Mucosa of descending colon (tissue), 3 donors: Measurements from ENCODE around the gene SPATA3. TPM values are rescaled to one million over a fixed set of nuclear protein-coding genes. Genes with fewer than 3 reads are reported as not detected.
"Not testable (repeated sequence)": the region's sequence is repeated elsewhere in the genome, so short reads cannot be mapped to it uniquely, and the experiment has no call there.

Experiments
- ATAC-seq: fragments of 200-7000 bp; cut with Tn5 transposase; one replicate; pipeline ENCODE4 v1.9.1; 2020; ENCODE audit warnings: mild to moderate bottlenecking, moderate library complexity
- DNase-seq, 3 donors: peaks; one replicate each; pipeline ENCODE4 v3.0.0-alpha.2; 2020
- H3K36me3 ChIP-seq: fragments of 200-600 bp; one replicate; pipeline ENCODE4 v1.8.0; 2021; ENCODE audit warnings: low read depth, mild to moderate bottlenecking
- H3K4me1 ChIP-seq: fragments of 200-600 bp; one replicate; pipeline ENCODE4 v1.8.0; 2021; ENCODE audit warnings: low read depth, mild to moderate bottlenecking
- H3K4me3 ChIP-seq: fragments of 200-600 bp; one replicate; pipeline ENCODE4 v1.8.0; 2021; ENCODE audit warnings: mild to moderate bottlenecking
- H3K9me3 ChIP-seq: fragments of 200-600 bp; one replicate; pipeline ENCODE4 v1.8.0; 2021; ENCODE audit warnings: mild to moderate bottlenecking
- intact Hi-C, 2 donors: fragments of 100-400 bp; cut with DNase I in 1 of 2; cut with micrococcal nuclease in 1 of 2; formaldehyde crosslinking; loops; one replicate each; pipeline versions ENCODE4 v1.11.0 to v1.11.1; 2022; cut with DNase I, micrococcal nuclease
- total RNA-seq, 3 donors: library from RNA; stranded (reverse); fragmentation: NEBNext Ultra II Directional in 2 of 3; extraction: Animal tissue kit (Norgen Biotek cat#: 25700) in 2 of 3; gene quantifications; one replicate each; pipeline versions ENCODE4 v1.2.1 to v1.2.4, GENCODE V29; 2021 to 2023
- TF ChIP-seq, protein P1 (sequence below): fragments of 200-600 bp; IDR thresholded peaks from one replicate; pipeline ENCODE4 v1.8.0; 2022; ENCODE audit warnings: antibody characterized with exemption, mild to moderate bottlenecking
- donor health status: DM: no; HTN: no; CAD: no; lungs with moderate emphysema.
- donor health status: DM: no; HTN: no; CAD: no.
- donor health status: DM: no; HTN: yes; CAD: no.

SPATA3 gene
- total RNA-seq, 3 donors from 2014 or later = not detected

DNA sequence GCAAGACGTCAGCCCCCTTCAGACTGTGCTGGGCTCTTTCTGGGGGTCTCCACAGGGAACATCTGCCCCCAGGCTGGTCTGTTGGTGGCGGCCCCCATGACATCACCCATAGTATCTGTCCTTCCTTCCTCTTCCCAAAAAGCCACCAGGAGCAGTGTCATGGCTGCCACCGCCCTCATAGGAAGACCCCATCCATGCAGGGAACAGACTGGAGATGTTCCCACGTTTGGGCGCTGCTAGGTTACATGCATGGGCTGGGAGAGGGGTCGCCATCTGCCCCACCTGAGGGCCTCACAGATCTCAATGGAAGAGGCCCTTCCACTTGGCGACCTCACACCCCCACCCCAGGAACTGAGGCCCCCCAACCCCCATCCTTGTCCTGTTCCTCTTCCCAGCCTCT lies 5.1 kb downstream of the SPATA3 start:
- no peaks in the 10 kb centered on the region for H3K4me1 ChIP-seq
- no peaks in the 10 kb centered on the region for H3K9me3 ChIP-seq
- TF ChIP-seq, protein P1, sequence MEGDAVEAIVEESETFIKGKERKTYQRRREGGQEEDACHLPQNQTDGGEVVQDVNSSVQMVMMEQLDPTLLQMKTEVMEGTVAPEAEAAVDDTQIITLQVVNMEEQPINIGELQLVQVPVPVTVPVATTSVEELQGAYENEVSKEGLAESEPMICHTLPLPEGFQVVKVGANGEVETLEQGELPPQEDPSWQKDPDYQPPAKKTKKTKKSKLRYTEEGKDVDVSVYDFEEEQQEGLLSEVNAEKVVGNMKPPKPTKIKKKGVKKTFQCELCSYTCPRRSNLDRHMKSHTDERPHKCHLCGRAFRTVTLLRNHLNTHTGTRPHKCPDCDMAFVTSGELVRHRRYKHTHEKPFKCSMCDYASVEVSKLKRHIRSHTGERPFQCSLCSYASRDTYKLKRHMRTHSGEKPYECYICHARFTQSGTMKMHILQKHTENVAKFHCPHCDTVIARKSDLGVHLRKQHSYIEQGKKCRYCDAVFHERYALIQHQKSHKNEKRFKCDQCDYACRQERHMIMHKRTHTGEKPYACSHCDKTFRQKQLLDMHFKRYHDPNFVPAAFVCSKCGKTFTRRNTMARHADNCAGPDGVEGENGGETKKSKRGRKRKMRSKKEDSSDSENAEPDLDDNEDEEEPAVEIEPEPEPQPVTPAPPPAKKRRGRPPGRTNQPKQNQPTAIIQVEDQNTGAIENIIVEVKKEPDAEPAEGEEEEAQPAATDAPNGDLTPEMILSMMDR = no peak
- ATAC-seq = no peak
- no peaks in the 10 kb centered on the region for H3K36me3 ChIP-seq
- DNase-seq = no peak
- intact Hi-C loops = no loop called here
- no peak overlapping the region for H3K4me3 ChIP-seq

DNA sequence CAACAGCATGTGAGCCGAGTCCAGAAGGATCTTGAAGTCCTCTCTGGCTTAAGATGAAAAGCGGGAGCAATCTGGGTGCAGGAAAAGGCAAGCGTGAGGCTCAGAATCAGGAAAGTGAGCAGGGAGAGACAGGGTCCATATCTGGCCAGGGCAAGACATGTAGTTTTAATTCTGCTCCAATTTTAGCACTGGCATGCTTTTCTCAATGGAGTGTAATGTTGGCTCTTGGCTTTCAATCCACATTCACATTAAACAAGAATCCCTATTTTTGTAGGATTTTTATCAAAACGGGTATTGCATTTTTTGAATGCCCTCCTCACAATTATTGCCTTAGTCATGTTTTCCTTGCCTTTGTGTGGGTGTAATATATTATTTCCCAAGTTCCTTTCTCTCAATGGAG lies 6.0 kb downstream of the SPATA3 start:
- Histone ChIP-seq H3K4me3 (no peak overlapping the region), H3K9me3 (no peaks in the 10 kb centered on the region), H3K4me1 (no peaks in the 10 kb centered on the region), H3K36me3 (no peaks in the 10 kb centered on the region)
- TF ChIP-seq, protein P1 = no peak
- no peak for ATAC-seq
- DNase-seq = no peak
- intact Hi-C loops = no loop called here

DNA sequence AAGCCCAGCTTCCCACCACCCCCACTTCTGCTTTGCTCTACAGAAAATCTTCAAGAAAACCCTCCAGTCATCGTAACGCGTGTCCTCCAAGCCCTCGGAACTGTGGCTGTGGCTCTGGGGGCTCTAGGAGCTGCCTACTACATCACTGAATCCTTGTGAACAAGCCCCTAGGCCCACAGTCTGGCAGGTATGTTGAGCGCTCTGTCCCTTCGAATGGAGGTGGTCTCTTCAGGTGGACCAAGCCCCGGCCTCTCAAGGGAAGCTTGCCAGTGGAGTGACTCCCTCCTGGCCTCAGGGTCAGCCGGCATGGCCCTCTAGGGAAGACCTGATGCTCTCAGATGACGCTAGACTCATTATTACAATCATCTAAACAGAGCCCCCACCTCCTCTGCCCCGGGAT lies 6.7 kb downstream of the SPATA3 start:
- H3K4me3 ChIP-seq = no peak overlapping the region
- TF ChIP-seq, protein P1 = no peak
- ATAC-seq (no peak), DNase-seq (no peak)
- H3K36me3 ChIP-seq = no peaks in the 10 kb centered on the region
- H3K9me3 ChIP-seq = no peaks in the 10 kb centered on the region
- intact Hi-C loops = no loop called here
- H3K4me1 ChIP-seq = no peaks in the 10 kb centered on the region

DNA sequence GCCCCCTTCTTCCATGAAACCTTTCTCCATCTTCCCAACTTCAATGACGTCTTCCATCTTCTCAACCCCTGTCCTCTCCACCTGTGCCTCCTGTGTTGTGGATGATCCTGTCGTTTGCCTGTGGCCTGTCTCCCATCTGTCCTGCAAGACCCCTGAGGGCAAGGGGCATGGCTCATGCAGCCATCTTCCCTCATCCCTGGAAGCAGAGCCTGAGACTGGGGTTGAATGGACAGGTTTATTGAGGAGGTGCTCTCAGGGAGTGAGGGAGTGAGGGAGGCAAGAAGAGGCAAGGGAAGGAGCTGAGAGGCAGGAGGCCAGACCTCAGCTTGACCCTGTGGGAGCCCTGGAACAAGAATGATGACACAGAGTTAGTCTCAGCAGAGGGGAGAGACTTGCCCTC lies 7.3 kb downstream of the SPATA3 start:
- intact Hi-C loops = no loop called here
- Histone ChIP-seq H3K9me3 (no peaks in the 10 kb centered on the region), H3K36me3 (no peaks in the 10 kb centered on the region), H3K4me3 (no peak overlapping the region), H3K4me1 (no peaks in the 10 kb centered on the region)
- ATAC-seq = no peak
- no peak for DNase-seq
- TF ChIP-seq, protein P1 = no peak

DNA sequence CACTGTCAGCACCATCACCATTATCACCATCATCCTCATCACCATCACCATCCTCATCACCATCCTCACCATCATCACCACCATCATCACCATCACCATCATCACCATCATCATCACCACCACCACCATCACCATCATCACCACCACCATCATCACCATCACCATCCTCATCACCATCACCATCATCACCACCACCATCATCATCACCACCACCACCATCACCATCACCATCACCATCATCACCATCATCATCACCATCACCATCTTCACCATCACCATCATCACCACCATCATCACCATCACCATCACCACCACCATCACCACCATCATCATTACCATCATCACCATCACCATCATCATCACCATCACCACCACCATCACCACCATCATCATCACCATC lies 9.0 kb downstream of the SPATA3 start:
- intact Hi-C loops, DNase-seq, H3K4me3 ChIP-seq, H3K9me3 ChIP-seq, H3K4me1 ChIP-seq, ATAC-seq, H3K36me3 ChIP-seq: not testable (repeated sequence)

DNA sequence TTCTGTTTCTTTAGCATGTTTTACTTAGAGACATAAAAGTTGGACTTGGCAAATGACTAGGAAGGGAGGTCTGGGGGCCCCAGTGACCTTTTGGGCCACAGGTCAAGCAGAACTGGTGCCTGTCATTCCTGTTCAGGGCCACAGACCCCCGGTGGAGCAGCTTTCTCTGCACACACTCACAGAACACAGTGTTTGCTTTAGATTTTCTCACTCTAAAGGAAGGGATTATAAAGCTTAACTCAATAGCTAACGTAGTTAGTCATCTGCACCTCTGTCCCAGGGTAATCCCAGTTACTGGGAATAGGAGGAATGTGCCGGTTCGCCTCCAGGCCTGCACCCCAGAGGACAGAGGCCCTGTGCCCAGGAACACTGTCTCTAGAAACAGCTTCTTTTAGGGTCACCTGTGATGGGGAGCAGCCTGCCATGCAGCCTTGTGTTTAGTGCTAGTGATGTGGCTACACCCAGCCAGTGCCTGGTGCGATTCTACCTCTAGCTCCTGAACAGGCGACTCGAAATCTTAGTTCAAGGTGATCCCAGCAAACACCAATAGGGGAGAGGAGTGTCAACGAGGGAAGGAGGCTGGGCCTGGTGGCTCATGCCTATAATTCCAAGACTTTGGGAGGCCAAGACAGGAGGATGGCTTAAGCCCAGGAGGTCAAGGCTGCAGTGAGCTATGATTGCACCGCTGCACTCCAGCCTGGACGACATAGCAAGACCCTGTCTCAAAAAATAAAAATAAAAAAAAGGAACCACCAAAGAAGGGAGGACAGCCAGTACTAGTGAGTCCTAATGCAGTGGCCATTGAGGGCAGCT lies 11.6 kb downstream of the SPATA3 start:
- no peaks in the 10 kb centered on the region for H3K9me3 ChIP-seq
- ATAC-seq = no peak
- TF ChIP-seq, protein P1 = no peak
- intact Hi-C loops = no loop called here
- H3K4me1 ChIP-seq = no peaks in the 10 kb centered on the region
- DNase-seq = no peak
- no peaks in the 10 kb centered on the region for H3K36me3 ChIP-seq
- H3K4me3 ChIP-seq = no peak overlapping the region
